ENCODE measurements around the gene LMOD1.
"Not testable (repeated sequence)": the region's sequence is repeated elsewhere in the genome, so short reads cannot be mapped to it uniquely, and the experiment has no call there.

Gene LMOD1

GRCh38 chr1:201882665-201883132 is 63.6 kb downstream of the LMOD1 start:
- in situ Hi-C loops (cut with HindIII; ENCODE audit: low pct_unique_long_range_greater_than_20kb, low sequenced_read_pairs), result no loop called here
- no peak for DNase-seq (ENCODE audit: low read depth in 1 of 2, low spot score in 1 of 2)
- no peak for TF ChIP-seq JUND (IDR thresholded peaks at IDR 0.05; ENCODE audit: low read depth)

DNA sequence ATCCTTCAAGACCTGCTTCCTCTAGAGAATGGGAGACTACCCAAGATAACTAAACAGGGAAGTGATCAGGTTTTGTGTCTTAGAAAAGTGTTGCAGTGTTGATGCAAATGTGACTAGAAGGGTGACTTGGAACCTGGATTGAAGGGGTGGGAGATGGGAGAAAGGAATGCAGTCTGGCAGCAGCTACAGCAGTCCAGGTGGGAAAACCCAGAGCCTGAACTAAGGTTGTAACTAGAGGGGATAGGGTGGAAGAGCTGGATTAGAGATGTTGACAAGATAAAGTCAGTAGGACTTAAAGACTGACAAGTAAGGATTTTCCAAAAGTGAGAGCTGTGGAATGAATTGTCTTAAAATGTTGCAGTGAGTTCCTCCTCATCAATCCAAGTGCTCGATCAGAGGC is 64.7 kb downstream of the LMOD1 start:
- TF ChIP-seq JUND (IDR thresholded peaks at IDR 0.05; ENCODE audit: low read depth), result no peak
- no peak for DNase-seq (ENCODE audit: low read depth in 1 of 2, low spot score in 1 of 2)
- in situ Hi-C loops (cut with HindIII; ENCODE audit: low pct_unique_long_range_greater_than_20kb, low sequenced_read_pairs), result no loop called here

- no peak for TF ChIP-seq JUND (IDR thresholded peaks at IDR 0.05; ENCODE audit: low read depth)
- DNase-seq (ENCODE audit: low read depth in 1 of 2, low spot score in 1 of 2), result no peak
- in situ Hi-C loops (cut with HindIII; ENCODE audit: low pct_unique_long_range_greater_than_20kb, low sequenced_read_pairs), result no loop called here
Measured at GRCh38 chr1:201880928-201881571, 65.3 kb downstream of the LMOD1 start.

DNA sequence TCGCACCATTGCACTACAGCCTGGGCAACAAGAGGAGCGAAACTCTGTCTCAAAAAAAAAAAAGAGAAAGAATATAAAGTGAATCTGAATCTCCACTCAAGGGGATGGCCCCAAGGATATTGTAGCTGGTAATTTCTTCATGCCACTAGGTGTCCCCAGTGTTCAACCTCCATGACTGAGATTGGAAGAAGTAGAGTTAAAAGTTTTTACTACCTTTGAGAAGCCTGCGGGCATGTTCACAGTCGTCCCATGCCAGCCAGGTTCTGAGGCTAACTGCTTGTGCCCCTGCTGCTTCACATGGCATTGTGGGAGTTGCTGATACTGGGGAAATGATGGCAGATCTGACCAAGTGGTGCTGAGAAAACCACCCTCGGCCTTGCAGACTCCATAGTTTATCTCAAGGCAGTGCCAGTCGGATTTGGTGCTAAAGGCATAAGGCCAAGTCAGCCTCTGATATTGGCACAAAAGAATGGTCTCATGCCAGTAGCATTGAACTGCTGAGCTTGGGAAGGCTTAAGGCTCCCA is 68.4 kb downstream of the LMOD1 start:
- peak; percentile 56 to 89 for DNase-seq (ENCODE audit: low read depth in 1 of 2, low spot score in 1 of 2)
- in situ Hi-C loops (cut with HindIII; ENCODE audit: low pct_unique_long_range_greater_than_20kb, low sequenced_read_pairs), result no loop called here
- no peak for TF ChIP-seq JUND (IDR thresholded peaks at IDR 0.05; ENCODE audit: low read depth)

- DNase-seq (ENCODE audit: low read depth in 1 of 2, low spot score in 1 of 2), result peak in 1 of 2 experiments; percentile 52
- in situ Hi-C loops (cut with HindIII; ENCODE audit: low pct_unique_long_range_greater_than_20kb, low sequenced_read_pairs), result no loop called here
Measured at GRCh38 chr1:201876148-201876818, 70.1 kb downstream of the LMOD1 start.

GRCh38 chr1:201874672-201875071 is 71.7 kb downstream of the LMOD1 start:
- DNase-seq (ENCODE audit: low read depth in 1 of 2, low spot score in 1 of 2), result no peak
- in situ Hi-C loops (cut with HindIII; ENCODE audit: low pct_unique_long_range_greater_than_20kb, low sequenced_read_pairs), result no loop called here
- no peak for TF ChIP-seq JUND (IDR thresholded peaks at IDR 0.05; ENCODE audit: low read depth)

More at GRCh38 chr1:201876148-201876818, 70.1 kb downstream of the LMOD1 start:
- no peak for TF ChIP-seq JUND (IDR thresholded peaks at IDR 0.05; ENCODE audit: low read depth)

DNA sequence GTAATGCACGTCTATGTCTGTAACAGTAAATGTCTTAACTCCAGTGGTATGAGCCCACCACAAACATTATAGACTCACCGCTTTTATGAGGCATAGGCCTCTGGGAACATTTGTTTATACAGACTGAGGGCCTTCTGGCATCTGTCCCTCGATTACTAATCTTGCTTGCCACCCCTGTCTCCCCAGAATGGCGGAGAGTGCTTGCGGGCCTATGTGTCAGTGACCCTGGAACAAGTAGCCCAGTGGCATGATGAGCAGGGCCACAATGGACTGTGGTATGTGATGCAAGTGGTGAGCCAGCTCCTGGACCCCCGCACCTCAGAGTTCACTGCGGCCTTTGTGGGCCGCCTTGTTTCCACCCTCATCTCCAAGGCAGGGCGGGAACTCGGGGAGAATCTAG is 76.0 kb downstream of the LMOD1 start:
- in situ Hi-C loops (cut with HindIII; ENCODE audit: low pct_unique_long_range_greater_than_20kb, low sequenced_read_pairs), result no loop called here
- DNase-seq (ENCODE audit: low read depth in 1 of 2, low spot score in 1 of 2), result no peak
- no peak for TF ChIP-seq JUND (IDR thresholded peaks at IDR 0.05; ENCODE audit: low read depth)

DNA sequence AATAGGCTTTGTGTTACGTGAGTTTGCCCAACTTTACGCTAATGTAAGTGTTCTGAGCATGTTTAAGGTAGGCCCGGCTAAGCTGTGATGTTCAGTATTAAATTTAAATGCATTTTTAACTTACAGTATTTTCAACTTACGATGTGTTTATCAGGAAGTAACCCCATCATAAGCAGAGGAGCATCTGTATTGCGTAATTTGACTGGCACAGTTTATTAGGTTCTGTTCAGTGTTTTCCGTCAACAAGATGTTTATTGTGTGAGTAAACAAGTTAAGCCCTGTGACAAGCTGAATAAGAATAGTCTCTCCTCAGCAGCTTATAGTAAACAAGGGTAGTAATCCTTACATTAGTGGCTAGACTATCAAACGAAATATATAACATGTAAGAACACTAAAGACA is 84.9 kb downstream of the LMOD1 start:
- DNase-seq (ENCODE audit: low read depth in 1 of 2, low spot score in 1 of 2), result no peak
- in situ Hi-C loops (cut with HindIII; ENCODE audit: low pct_unique_long_range_greater_than_20kb, low sequenced_read_pairs), result no loop called here
- TF ChIP-seq JUND (IDR thresholded peaks at IDR 0.05; ENCODE audit: low read depth), result no peak

DNA sequence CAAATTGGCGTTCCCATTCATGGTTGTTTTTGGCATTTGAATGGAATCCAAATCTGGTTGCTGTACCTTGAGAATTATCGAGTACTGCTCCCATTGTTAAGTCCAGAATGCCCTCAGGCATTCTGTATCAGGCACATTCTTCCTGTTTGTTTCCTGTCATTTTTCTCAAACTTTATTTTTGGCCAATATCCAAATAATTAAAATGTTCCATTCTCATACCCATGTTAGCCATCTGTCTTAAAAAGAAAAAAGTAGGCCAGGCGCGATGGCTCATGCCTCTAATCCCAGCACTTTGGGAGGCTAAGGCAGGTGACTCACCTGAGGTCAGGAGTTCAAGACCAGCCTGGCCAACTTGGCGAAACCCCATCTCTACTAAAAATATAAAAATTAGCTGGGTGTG is 86.9 kb downstream of the LMOD1 start:
- DNase-seq (ENCODE audit: low read depth in 1 of 2, low spot score in 1 of 2), result no peak
- no peak for TF ChIP-seq JUND (IDR thresholded peaks at IDR 0.05; ENCODE audit: low read depth)
- in situ Hi-C loops (cut with HindIII; ENCODE audit: low pct_unique_long_range_greater_than_20kb, low sequenced_read_pairs), result no loop called here

DNA sequence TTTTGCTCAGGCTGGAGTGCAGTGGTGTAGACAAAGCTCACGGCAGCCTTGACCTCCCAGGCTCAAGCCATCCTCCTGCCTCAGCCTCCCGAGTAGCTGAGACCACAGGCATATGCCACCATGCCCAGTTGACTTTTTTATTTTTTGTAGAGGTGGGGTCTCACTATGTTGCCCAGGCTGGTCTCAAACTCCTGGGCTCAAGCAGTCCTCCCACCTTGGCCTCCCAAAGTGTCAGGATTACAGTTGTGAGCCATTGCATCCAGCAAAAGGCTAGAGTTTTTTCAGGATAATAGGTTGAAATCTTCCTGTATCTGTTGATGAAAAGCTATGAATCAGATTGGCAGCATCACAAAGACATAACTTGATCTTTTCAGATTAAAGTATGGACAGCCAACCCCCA is 89.6 kb downstream of the LMOD1 start:
- in situ Hi-C loops (cut with HindIII; ENCODE audit: low pct_unique_long_range_greater_than_20kb, low sequenced_read_pairs); DNase-seq (ENCODE audit: low read depth in 1 of 2, low spot score in 1 of 2): not testable (repeated sequence)

DNA sequence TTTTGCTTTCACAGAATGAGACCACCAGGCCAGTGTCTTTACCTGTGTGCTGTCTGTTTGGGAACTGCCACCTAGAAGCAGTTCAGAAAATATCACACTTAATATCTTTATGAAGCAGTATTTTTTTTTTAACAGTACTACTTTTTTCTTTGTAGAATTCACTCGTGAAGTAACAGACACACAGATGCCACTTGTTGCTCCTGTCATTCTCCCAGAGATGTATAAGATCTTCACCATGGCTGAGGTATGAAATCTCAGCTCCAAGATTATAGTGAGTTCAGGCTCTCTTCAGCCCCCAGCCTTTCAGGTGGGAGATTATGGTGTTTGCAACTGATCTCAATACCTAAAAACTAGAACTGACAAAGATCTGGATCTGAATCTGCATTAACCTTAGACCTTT is 94.4 kb downstream of the LMOD1 start:
- in situ Hi-C loops (cut with HindIII; ENCODE audit: low pct_unique_long_range_greater_than_20kb, low sequenced_read_pairs), result no loop called here
- TF ChIP-seq JUND (IDR thresholded peaks at IDR 0.05; ENCODE audit: low read depth), result no peak
- no peak for DNase-seq (ENCODE audit: low read depth in 1 of 2, low spot score in 1 of 2)

- DNase-seq (ENCODE audit: low read depth in 1 of 2, low spot score in 1 of 2), result peak in 1 of 2 experiments; percentile 26
- in situ Hi-C loops (cut with HindIII; ENCODE audit: low pct_unique_long_range_greater_than_20kb, low sequenced_read_pairs), result no loop called here
- no peak for TF ChIP-seq JUND (IDR thresholded peaks at IDR 0.05; ENCODE audit: low read depth)
Measured at GRCh38 chr1:201850053-201850397, 96.3 kb downstream of the LMOD1 start.

DNA sequence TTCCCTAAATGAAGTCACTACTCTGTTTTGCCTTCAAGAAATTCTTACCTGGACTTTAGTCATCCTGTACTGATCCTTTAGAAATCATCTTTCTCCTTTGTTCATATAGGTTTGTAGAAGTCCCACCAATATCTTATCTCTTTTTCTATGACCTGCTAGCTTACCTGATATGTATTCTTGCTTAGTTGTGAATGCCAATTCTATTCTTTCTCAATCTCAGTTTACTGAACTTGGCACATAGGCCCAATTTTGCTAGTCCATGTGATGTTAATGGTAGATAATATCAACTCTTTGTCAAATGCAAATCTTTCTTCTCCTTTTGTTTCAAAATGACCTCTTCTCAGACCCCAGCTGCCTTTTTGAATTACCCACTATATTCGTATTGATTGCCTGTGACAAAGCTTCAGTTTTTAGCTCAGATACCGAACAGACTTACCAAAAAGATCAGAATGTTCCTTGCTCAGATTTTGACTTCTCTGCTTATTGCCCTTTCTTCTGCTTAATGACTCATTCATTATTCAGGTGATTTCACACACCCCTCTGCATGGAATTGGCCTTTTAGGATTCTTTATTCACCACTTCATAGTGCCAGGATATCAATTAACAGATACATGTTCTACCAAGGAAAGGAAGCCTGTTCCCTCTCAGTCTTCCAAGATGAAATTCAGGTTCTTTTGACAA is 96.8 kb downstream of the LMOD1 start:
- in situ Hi-C loops (cut with HindIII; ENCODE audit: low pct_unique_long_range_greater_than_20kb, low sequenced_read_pairs), result no loop called here
- no peak for DNase-seq (ENCODE audit: low read depth in 1 of 2, low spot score in 1 of 2)
- TF ChIP-seq JUND (IDR thresholded peaks at IDR 0.05; ENCODE audit: low read depth), result no peak

Data from T47D (cell line).